Measurements from ENCODE around the gene SNRNP40. TPM values are rescaled to one million over a fixed set of nuclear protein-coding genes. Genes with fewer than 3 reads are reported as not detected.

The SNRNP40 gene
- total RNA-seq (ENCODE audit: low replicate concordance) = 71.3 and 121 TPM in 2 replicates

DNA sequence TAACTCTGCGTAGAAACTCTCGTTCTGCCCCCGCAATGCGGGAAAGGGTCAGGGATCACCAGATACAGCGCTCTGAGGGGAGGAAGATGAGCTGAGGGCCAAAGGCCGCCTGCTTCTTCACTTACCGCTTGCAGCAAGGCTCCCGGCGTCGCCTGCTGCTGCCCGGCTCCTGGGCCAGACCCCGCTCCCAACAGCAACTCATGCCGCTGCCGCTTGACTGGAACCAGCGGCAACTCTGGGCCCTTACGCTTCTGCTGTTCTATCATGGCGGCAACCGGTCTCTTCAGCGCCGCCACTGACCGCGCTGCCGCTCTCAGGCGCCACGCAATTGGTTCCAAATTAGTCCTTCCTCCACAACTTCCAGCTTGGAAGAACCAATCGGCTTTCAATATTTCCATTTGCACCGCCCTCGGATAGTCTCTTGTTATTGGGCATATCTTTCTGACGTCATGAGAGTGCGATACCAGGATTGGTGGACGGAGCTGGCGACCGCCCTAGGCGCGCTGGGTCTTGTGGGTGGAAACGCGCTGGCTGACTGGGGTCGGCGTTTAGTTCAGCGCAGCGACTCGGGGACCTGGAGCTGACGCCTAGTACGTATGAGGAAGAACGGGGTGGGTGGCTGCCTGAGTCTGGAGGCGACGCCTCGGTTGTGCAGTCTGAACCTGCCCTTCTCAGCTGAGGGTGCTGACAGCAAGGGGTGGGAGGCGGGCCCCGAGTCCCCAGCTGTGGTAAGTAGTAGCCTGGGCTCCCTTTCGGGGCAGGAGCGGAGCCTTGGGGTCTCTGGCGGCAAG lies at the start of gene SNRNP40, which contains the start of gene ZCCHC17:
TSS of gene SNRNP40 (minus strand) at position 303 of the 791 bp plus-strand sequence. CDS start at position 266, 37 bp downstream.
TSS of gene ZCCHC17 (plus strand) at position 547 of the 791 bp plus-strand sequence. CDS start 13,067 bp downstream, outside the sequence.

DNA sequence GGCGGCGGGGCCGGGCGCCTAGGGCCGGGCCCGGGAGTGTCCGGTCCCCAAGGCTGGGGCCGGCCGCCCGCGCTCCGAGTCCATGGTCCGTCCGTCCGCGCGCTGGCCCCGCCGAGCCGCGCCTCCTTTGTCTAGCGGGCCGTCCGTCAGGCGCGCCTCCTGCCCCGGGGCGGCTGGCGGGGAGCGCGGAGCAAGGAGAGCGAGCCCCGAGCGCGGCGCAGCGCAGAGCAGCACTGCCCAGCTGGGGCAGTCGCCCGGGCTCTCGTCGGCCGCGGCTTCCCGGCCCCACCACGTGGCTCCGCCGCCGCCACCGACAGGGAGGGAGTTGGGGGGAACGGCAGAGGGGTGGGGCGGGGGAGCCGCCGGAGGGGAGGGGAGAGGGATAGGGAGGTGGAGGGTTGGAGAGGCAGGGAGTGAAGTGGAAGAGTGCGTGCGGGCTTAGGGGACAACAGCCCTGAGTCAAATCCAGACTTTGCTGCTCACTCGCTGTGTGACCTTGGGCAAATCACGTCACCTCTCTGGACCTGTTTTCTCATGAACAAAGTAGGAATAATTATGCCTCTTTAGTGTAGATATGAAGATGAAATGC lies 56.8 kb downstream of the SNRNP40 start, which contains the start of gene NKAIN1:
TSS of gene NKAIN1 (minus strand) at position 235 of the 589 bp plus-strand sequence. CDS start 340 bp downstream, outside the sequence.

Other genes starting within 250 kb of the SNRNP40 start
- 47.7 and 101 TPM in 2 replicates for gene PUM1, start 231.1 kb downstream of the SNRNP40 start, total RNA-seq (ENCODE audit: low replicate concordance)
- gene NKAIN1, start 56.9 kb downstream of the SNRNP40 start, total RNA-seq (ENCODE audit: low replicate concordance) = 0.08 TPM in 1 of 2 replicates, not detected in the other
- 29.3 and 39.4 TPM in 2 replicates for gene ZCCHC17, start 244 bp upstream of the SNRNP40 start, total RNA-seq (ENCODE audit: low replicate concordance)
- gene FABP3, start 76.3 kb upstream of the SNRNP40 start, total RNA-seq (ENCODE audit: low replicate concordance) = 19.1 and 79.4 TPM in 2 replicates
- 1.5 and 4.4 TPM in 2 replicates for gene SERINC2, start 116.4 kb upstream of the SNRNP40 start, total RNA-seq (ENCODE audit: low replicate concordance)

All from smooth muscle cell of the coronary artery (primary cell).